Caco-2 (cell line): ENCODE measurements around the gene OGFOD3. TPM values are rescaled to one million over a fixed set of nuclear protein-coding genes. Genes with fewer than 3 reads are reported as not detected.

Experiments
- BruUV-seq: library from RNA; stranded (reverse); fragments of 400-500 nt; replicated peaks from 2 replicates; lab custom pipeline; 2021; lab: Mats Ljungman, UMichigan
- CTCF ChIA-PET: fragments of 300-600 bp; sonication (Branson Sonifier 250); formaldehyde crosslinking; loops from one replicate; lab custom pipeline; 2022; ENCODE audit warnings: antibody characterized with exemption; lab: Charles Lee
- POLR2A ChIA-PET: fragments of 300-600 bp; sonication (Branson Sonifier 250); formaldehyde crosslinking; loops from one replicate; lab custom pipeline; 2022; ENCODE audit warnings: antibody characterized with exemption; lab: Charles Lee
- DNase-seq, 2 experiments: peaks; one replicate each; pipeline versions ENCODE4 v3.0.0 to v3.0.0-alpha.2; 2020 to 2022
- H3K27me3 ChIP-seq: replicated peaks from 2 replicates; pipeline ENCODE4 v1.6.0; 2011; ENCODE audit warnings: low read length; ENCODE audit not compliant: control insufficient read depth, insufficient read depth
- H3K36me3 ChIP-seq: 2 replicates; pipeline ENCODE4 v1.5.1; 2011; ENCODE audit warnings: low read length; ENCODE audit not compliant: control insufficient read depth, insufficient read depth
- H3K4me1 ChIP-seq: fragments of 250-450 bp; sonication (Bioruptor Pico); 2 replicates; pipeline ENCODE4 v1.5.1; 2020; ENCODE audit warnings: mild to moderate bottlenecking
- H3K4me3 ChIP-seq: 2 replicates; pipeline ENCODE4 v1.5.1; 2011; ENCODE audit warnings: low read depth, mild to moderate bottlenecking, control low read depth, low read length
- H3K9me3 ChIP-seq: fragments of 250-450 bp; sonication (Bioruptor Pico); 2 replicates; pipeline ENCODE4 v1.5.1; 2020; ENCODE audit warnings: mild to moderate bottlenecking, moderate library complexity
- H3K27ac Mint-ChIP-seq: one replicate; pipeline ENCODE4 v1.8.0; 2022; ENCODE audit warnings: mixed read lengths; ENCODE audit not compliant: unreplicated experiment
- H3K27me3 Mint-ChIP-seq: one replicate; pipeline ENCODE4 v1.8.0; 2022; ENCODE audit warnings: mixed read lengths; ENCODE audit not compliant: insufficient read depth, unreplicated experiment
- H3K36me3 Mint-ChIP-seq: one replicate; pipeline ENCODE4 v1.8.0; 2022; ENCODE audit warnings: mild to moderate bottlenecking, mixed read lengths; ENCODE audit not compliant: insufficient read depth, unreplicated experiment
- H3K4me1 Mint-ChIP-seq: one replicate; pipeline ENCODE4 v1.8.0; 2022; ENCODE audit warnings: low read depth, mixed read lengths; ENCODE audit not compliant: unreplicated experiment
- H3K4me3 Mint-ChIP-seq: one replicate; pipeline ENCODE4 v1.8.0; 2022; ENCODE audit warnings: mild to moderate bottlenecking, moderate library complexity, mixed read lengths; ENCODE audit not compliant: unreplicated experiment
- H3K9me3 Mint-ChIP-seq: one replicate; pipeline ENCODE4 v1.8.0; 2022; ENCODE audit warnings: mixed read lengths; ENCODE audit not compliant: unreplicated experiment
- CTCF ChIP-seq, 2 experiments: fragments of 200-600 bp in 1 of 2; IDR thresholded peaks; 1 replicate in 1 of 2; 2 replicates in 1 of 2; pipeline versions ENCODE4 v1.5.1 to v1.8.0; 2011 to 2022; ENCODE audit warnings: antibody characterized with exemption in 1 of 2, control low read depth in 1 of 2, inconsistent platforms in 1 of 2, low read depth in 1 of 2, low read length in 1 of 2, mild to moderate bottlenecking in 1 of 2, moderate library complexity in 1 of 2; ENCODE audit not compliant: insufficient read depth in 1 of 2, severe bottlenecking in 1 of 2, unreplicated experiment in 1 of 2
- intact Hi-C: fragments of 100-400 bp; cut with micrococcal nuclease; formaldehyde crosslinking; loops from one replicate; pipeline ENCODE4 v1.10.0; 2022; ENCODE audit not compliant: unreplicated experiment
- total RNA-seq: library from RNA; stranded (reverse); gene quantifications from 2 replicates; pipeline ENCODE4 v1.2.3, GENCODE V29; 2022

The OGFOD3 gene
- total RNA-seq, 1 experiment from 2014 or later = 51.2 TPM

- Mint-ChIP-seq H3K27ac (no peak overlapping the region), H3K36me3 (peaks cover 2% of the 10 kb centered on the region), H3K9me3 (no peaks in the 10 kb centered on the region), H3K4me3 (no peak overlapping the region), H3K27me3 (no peaks in the 10 kb centered on the region), H3K4me1 (no peaks in the 10 kb centered on the region)
- CTCF ChIA-PET = interaction anchor here (0.6 to 1.0 kb wide), 2 partner anchors 149 to 341 kb away, joined by 4 read pairs; no protein-coding TSS in a partner anchor
- intact Hi-C loops = no loop called here
- DNase-seq = no peak
- no peaks in the 10 kb centered on the region for H3K27me3 ChIP-seq
- no TSS peak for BruUV-seq
- no peaks in the 10 kb centered on the region for H3K36me3 ChIP-seq
- H3K9me3 ChIP-seq = no peaks in the 10 kb centered on the region
- TF ChIP-seq CTCF (IDR thresholded peaks at IDR 0.05; ENCODE audit: insufficient read depth in 1 of 2, low read depth in 1 of 2, low read length in 1 of 2, severe bottlenecking in 1 of 2, unreplicated experiment in 1 of 2) = no peak
- peaks cover 14% of the 10 kb centered on the region for H3K4me1 ChIP-seq
- POLR2A ChIA-PET = no interaction called here
- H3K4me3 ChIP-seq = no peak overlapping the region
Observed at GRCh38 chr17:82385559-82386254, 32.7 kb downstream of the OGFOD3 start.

DNA sequence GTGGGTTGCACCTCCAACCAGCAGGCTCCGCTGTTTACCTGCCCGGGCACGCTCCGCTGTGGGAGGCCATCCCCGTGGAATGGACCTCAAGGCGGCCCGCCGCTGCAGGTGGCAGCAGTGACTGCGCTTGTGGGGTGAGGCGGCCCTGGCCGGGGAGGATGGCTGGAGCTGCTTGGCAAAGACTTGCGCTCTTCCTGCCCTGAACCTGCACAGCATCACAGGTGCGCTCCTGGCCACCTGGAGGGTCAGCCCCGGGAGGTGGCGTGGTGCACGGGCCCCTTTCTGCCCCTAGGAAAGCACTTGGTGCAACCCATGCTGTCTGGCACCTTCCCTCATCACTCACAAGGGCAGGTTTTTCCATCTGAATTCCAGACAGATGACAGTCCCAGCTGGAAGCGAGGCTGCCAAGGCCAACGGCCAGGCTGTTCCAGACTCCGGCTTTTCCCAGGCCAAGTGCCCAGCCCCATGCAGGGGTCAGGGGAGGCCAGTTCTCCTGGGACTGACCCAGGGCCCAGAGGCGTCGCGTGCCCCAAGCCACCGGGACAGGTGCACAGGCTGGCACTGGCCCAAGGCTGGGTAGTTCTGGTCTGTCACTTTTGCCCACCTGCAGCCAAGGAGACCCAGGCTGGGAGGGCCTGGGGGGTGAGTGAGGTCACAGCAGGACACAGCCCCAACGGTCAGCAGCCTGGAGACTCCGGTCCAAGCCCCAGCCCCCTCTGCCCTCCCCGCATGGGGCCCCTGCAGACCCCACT, 33.5 kb downstream of the OGFOD3 start:
- Histone ChIP-seq H3K36me3 (no peaks in the 10 kb centered on the region), H3K9me3 (no peaks in the 10 kb centered on the region), H3K4me3 (no peak overlapping the region), H3K27me3 (no peaks in the 10 kb centered on the region), H3K4me1 (peaks cover 14% of the 10 kb centered on the region)
- no peak overlapping the region for H3K27ac Mint-ChIP-seq
- H3K36me3 Mint-ChIP-seq = no peaks in the 10 kb centered on the region
- ChIA-PET CTCF (interaction anchor here (0.6 to 1.0 kb wide), 2 partner anchors 148 to 340 kb away, joined by 4 read pairs; no protein-coding TSS in a partner anchor), POLR2A (no interaction called here)
- no peaks in the 10 kb centered on the region for H3K27me3 Mint-ChIP-seq
- H3K4me1 Mint-ChIP-seq = no peaks in the 10 kb centered on the region
- no TSS peak for BruUV-seq
- H3K9me3 Mint-ChIP-seq = no peaks in the 10 kb centered on the region
- H3K4me3 Mint-ChIP-seq = no peak overlapping the region
- intact Hi-C loops = no loop called here
- peak; percentile 67 to 72 for DNase-seq
- TF ChIP-seq CTCF (IDR thresholded peaks at IDR 0.05; ENCODE audit: insufficient read depth in 1 of 2, low read depth in 1 of 2, low read length in 1 of 2, severe bottlenecking in 1 of 2, unreplicated experiment in 1 of 2) = peak; percentile 25 to 37

DNA sequence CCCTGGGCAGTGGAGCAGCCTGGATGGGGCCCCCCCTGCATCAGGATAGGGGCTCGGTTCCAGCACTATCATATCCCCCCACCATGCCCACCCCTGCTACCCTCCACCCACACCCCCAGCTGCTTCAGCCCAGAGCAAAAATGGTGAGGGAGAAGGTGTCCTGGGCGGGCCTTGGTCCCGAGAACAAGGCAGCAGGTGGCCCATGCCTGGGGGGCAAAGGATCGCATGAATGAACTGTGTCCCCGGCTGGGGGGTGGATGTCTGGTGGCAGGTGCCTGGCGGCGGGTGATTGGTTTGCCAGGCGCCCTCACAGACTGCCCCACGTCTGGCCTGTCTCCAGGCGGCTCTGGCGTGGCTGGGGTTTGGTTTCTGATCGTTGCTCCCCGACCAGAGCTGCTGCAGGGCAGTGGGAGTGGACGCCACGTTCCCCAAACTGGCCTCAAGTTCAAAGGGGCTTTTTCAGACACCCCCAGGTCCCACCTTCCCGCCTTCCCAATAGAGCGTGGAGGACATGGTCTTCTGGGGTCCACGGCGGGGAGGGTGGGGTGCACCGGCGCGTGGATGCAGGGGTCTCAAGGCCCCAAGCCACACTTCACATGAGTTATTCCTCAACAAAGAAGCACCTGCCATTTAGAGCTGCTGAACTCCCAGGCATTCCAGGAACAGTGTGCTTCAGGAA, 34.2 kb downstream of the OGFOD3 start:
- ChIA-PET POLR2A (no interaction called here), CTCF (no interaction called here)
- Histone ChIP-seq H3K4me1 (peaks cover 11% of the 10 kb centered on the region), H3K36me3 (no peaks in the 10 kb centered on the region), H3K4me3 (no peak overlapping the region), H3K27me3 (no peaks in the 10 kb centered on the region), H3K9me3 (no peaks in the 10 kb centered on the region)
- BruUV-seq = no TSS peak
- Mint-ChIP-seq H3K27me3 (no peaks in the 10 kb centered on the region), H3K9me3 (no peaks in the 10 kb centered on the region), H3K27ac (no peak overlapping the region), H3K36me3 (no peaks in the 10 kb centered on the region), H3K4me1 (no peaks in the 10 kb centered on the region), H3K4me3 (no peak overlapping the region)
- intact Hi-C loops = no loop called here
- DNase-seq = no peak
- no peak for TF ChIP-seq CTCF (IDR thresholded peaks at IDR 0.05; ENCODE audit: insufficient read depth in 1 of 2, low read depth in 1 of 2, low read length in 1 of 2, severe bottlenecking in 1 of 2, unreplicated experiment in 1 of 2)
